MCF 10A (cell line): ENCODE measurements around the gene ZBTB40. TPM values are rescaled to one million over a fixed set of nuclear protein-coding genes. Genes with fewer than 3 reads are reported as not detected.

ENCODE experiments used
- BruUV-seq: library from RNA; stranded (reverse); fragments of 400-500 nt; replicated peaks from 2 replicates; lab custom pipeline; 2021; lab: Mats Ljungman, UMichigan
- CTCF ChIA-PET: fragments of 300-600 bp; sonication (Branson Sonifier 250); formaldehyde crosslinking; extraction: SDS; loops from one replicate; lab custom pipeline; 2021; ENCODE audit warnings: antibody characterized with exemption, inconsistent platforms; lab: Yijun Ruan, JAX
- POLR2A ChIA-PET: fragments of 300-600, 350-650 bp; sonication (Branson Sonifier 250); formaldehyde crosslinking; extraction: SDS; loops from one replicate; lab custom pipeline; 2020; ENCODE audit warnings: antibody characterized with exemption, inconsistent platforms; lab: Yijun Ruan, JAX
- DNase-seq: peaks from one replicate; pipeline ENCODE4 v3.0.0-alpha.2; 2018; ENCODE audit not compliant: unreplicated experiment
- H3K27ac Mint-ChIP-seq: one replicate; pipeline ENCODE4 v1.8.0; 2022; ENCODE audit warnings: mild to moderate bottlenecking, low read depth, mixed read lengths; ENCODE audit not compliant: unreplicated experiment
- H3K27me3 Mint-ChIP-seq: one replicate; pipeline ENCODE4 v1.8.0; 2022; ENCODE audit warnings: mixed read lengths; ENCODE audit not compliant: insufficient read depth, unreplicated experiment
- H3K36me3 Mint-ChIP-seq: one replicate; pipeline ENCODE4 v1.8.0; 2022; ENCODE audit warnings: mild to moderate bottlenecking, moderate library complexity, mixed read lengths; ENCODE audit not compliant: insufficient read depth, unreplicated experiment
- H3K4me1 Mint-ChIP-seq: one replicate; pipeline ENCODE4 v1.8.0; 2022; ENCODE audit warnings: mixed read lengths; ENCODE audit not compliant: insufficient read depth, unreplicated experiment
- H3K4me3 Mint-ChIP-seq: one replicate; pipeline ENCODE4 v1.8.0; 2022; ENCODE audit warnings: mild to moderate bottlenecking, moderate library complexity, mixed read lengths; ENCODE audit not compliant: unreplicated experiment
- H3K9me3 Mint-ChIP-seq: one replicate; pipeline ENCODE4 v1.8.0; 2022; ENCODE audit warnings: mixed read lengths; ENCODE audit not compliant: unreplicated experiment
- intact Hi-C: fragments of 100-400 bp; cut with micrococcal nuclease; formaldehyde crosslinking; loops from 2 replicates; pipeline ENCODE4 v1.14.1; 2022
- total RNA-seq: library from RNA; stranded (reverse); gene quantifications from 2 replicates; pipeline ENCODE4 v1.2.3, GENCODE V29; 2022
- TF ChIP-seq, protein P1 (sequence below): fragments of 200-600 bp; IDR thresholded peaks from one replicate; pipeline ENCODE4 v1.8.0; 2022; ENCODE audit warnings: antibody characterized with exemption, mild to moderate bottlenecking; ENCODE audit not compliant: unreplicated experiment

ZBTB40 gene
- total RNA-seq, 1 experiment from 2014 or later, result 20.4 TPM

DNA sequence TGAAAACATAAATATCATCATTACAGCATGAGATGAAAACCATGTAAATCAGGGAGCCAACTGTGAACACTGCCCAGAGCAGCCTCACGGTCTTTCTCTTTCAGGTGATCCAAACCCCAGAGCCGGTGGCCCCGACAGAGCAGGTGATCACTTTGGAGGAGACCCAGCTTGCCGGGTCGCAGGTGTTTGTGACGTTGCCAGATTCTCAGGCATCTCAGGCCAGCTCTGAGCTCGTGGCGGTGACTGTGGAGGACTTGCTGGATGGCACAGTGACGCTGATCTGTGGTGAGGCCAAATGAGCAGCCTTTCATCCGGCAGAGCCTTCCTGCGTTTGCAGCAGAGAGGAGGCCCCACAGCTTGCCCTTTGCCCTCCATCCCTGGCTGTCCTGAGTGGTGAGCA, 74.4 kb downstream of the ZBTB40 start:
- peaks cover 41% of the 10 kb centered on the region for H3K36me3 Mint-ChIP-seq
- H3K27me3 Mint-ChIP-seq, result no peaks in the 10 kb centered on the region
- CTCF ChIA-PET, result no interaction called here
- no peaks in the 10 kb centered on the region for H3K9me3 Mint-ChIP-seq
- BruUV-seq, result no TSS peak
- H3K4me1 Mint-ChIP-seq, result no peaks in the 10 kb centered on the region
- TF ChIP-seq, protein P1, sequence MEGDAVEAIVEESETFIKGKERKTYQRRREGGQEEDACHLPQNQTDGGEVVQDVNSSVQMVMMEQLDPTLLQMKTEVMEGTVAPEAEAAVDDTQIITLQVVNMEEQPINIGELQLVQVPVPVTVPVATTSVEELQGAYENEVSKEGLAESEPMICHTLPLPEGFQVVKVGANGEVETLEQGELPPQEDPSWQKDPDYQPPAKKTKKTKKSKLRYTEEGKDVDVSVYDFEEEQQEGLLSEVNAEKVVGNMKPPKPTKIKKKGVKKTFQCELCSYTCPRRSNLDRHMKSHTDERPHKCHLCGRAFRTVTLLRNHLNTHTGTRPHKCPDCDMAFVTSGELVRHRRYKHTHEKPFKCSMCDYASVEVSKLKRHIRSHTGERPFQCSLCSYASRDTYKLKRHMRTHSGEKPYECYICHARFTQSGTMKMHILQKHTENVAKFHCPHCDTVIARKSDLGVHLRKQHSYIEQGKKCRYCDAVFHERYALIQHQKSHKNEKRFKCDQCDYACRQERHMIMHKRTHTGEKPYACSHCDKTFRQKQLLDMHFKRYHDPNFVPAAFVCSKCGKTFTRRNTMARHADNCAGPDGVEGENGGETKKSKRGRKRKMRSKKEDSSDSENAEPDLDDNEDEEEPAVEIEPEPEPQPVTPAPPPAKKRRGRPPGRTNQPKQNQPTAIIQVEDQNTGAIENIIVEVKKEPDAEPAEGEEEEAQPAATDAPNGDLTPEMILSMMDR, result no peak
- no peak for DNase-seq
- intact Hi-C loops, result loop anchor here (5.0 kb wide), 1 partner anchor 116 kb away; the partner anchor contains the start of gene C1QC
- no peak overlapping the region for H3K4me3 Mint-ChIP-seq
- POLR2A ChIA-PET, result no interaction called here
- H3K27ac Mint-ChIP-seq, result no peak overlapping the region

DNA sequence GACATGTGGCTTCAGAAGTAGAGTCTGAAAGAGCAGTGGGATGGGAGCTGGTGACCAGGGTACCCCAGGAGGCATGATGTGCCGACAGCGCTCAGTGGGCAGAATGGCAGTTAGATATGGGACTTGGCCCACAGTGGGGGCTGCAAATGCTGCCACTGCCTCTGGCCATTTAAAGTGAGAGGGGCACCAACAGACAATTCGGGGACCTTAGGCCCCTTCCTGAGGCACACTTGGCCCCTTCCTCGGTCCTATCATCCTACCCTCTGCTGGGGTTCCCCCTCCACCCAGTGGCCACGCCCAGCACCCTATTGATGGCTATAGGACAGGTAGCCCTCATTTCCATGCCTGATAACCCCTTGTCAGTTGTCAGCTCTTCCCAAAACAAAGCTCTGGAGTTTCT, 75.0 kb downstream of the ZBTB40 start:
- POLR2A ChIA-PET, result no interaction called here
- peaks cover 41% of the 10 kb centered on the region for H3K36me3 Mint-ChIP-seq
- no peaks in the 10 kb centered on the region for H3K4me1 Mint-ChIP-seq
- TF ChIP-seq, protein P1, result no peak
- intact Hi-C loops, result loop anchor here (5.0 kb wide), 1 partner anchor 116 kb away; the partner anchor contains the start of gene C1QC
- H3K27ac Mint-ChIP-seq, result no peak overlapping the region
- no TSS peak for BruUV-seq
- H3K4me3 Mint-ChIP-seq, result no peak overlapping the region
- DNase-seq, result no peak
- H3K9me3 Mint-ChIP-seq, result no peaks in the 10 kb centered on the region
- CTCF ChIA-PET, result no interaction called here
- no peaks in the 10 kb centered on the region for H3K27me3 Mint-ChIP-seq

DNA sequence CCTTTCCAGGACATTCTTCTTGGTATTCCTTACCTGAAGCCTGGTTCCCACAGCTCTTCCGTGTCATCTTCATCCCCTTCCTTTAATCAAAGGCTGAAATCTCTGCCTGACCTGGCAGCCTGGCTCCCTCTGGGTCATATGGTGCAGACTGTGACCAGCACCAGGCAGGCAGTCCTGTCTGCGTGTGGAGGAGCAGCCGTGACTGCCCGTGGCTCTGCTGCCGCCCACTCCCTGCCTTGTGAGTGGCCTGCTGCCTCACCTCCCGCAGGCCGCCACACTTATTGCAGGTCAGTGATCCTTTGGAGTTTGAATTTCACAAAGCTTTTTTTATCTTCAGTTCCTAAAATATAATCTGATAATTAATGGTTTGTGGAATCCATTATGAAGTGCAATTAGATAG, 75.5 kb downstream of the ZBTB40 start:
- BruUV-seq, result no TSS peak
- ChIA-PET POLR2A (no interaction called here), CTCF (interaction anchor here (0.6 kb wide), 1 partner anchor 583 kb away, joined by 3 read pairs; no protein-coding TSS in a partner anchor)
- no peaks in the 10 kb centered on the region for H3K9me3 Mint-ChIP-seq
- H3K4me1 Mint-ChIP-seq, result no peaks in the 10 kb centered on the region
- TF ChIP-seq, protein P1, result no peak
- H3K27me3 Mint-ChIP-seq, result no peaks in the 10 kb centered on the region
- no peak overlapping the region for H3K27ac Mint-ChIP-seq
- no peak overlapping the region for H3K4me3 Mint-ChIP-seq
- no peak for DNase-seq
- intact Hi-C loops, result loop anchor here (5.0 kb wide), 1 partner anchor 115 kb away; the partner anchor contains the start of gene C1QC
- peaks cover 38% of the 10 kb centered on the region for H3K36me3 Mint-ChIP-seq

DNA sequence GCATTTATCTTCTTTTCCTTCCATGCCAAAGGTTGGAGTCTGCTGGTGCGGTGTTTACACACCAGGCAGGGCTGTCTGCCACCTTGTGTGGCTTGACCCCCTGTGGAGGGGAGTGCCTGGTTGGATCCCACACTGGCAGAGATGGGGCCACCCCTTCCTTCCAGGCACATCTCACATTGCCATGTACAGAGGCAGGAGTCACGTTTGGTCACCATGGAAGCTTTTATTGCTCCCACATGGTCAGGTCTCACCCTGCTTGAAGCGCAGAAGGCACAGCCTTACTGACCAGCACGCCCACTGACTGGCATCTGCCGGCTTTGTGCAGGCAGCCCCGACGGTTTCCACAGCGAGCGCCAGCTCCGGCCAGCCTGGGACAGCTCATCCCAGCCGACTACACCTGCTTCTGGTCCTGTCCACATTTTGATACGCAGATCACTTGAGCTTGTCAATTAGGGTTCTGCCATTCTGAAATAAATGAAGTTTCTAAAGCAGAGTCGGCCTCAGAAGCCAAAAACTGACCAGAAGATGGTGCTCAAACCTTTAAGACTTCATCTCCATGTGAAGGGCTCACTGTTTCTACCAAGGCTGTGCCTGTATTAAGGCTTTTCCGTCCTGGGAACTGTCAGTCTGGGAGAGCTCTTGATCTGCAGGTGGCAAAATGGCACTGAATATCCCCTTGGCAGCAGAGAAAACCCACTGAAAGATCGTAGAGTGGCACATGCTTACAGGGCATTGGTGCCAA, 76.1 kb downstream of the ZBTB40 start:
- intact Hi-C loops, result loop anchor here (5.0 kb wide), 1 partner anchor 115 kb away; the partner anchor contains the start of gene C1QC
- no TSS peak for BruUV-seq
- H3K27ac Mint-ChIP-seq, result no peak overlapping the region

More for the DNA sequence above, 76.1 kb downstream of the ZBTB40 start:
- POLR2A ChIA-PET, result no interaction called here
- TF ChIP-seq, protein P1, result no peak
- Mint-ChIP-seq H3K4me1 (no peaks in the 10 kb centered on the region), H3K36me3 (peaks cover 32% of the 10 kb centered on the region), H3K9me3 (no peaks in the 10 kb centered on the region), H3K4me3 (no peak overlapping the region), H3K27me3 (no peaks in the 10 kb centered on the region)
- DNase-seq, result no peak
- CTCF ChIA-PET, result interaction anchor here (0.6 kb wide), 1 partner anchor 584 kb away, joined by 3 read pairs; no protein-coding TSS in a partner anchor
